ENCODE measurements around the gene CEACAM4.

Gene CEACAM4

DNA sequence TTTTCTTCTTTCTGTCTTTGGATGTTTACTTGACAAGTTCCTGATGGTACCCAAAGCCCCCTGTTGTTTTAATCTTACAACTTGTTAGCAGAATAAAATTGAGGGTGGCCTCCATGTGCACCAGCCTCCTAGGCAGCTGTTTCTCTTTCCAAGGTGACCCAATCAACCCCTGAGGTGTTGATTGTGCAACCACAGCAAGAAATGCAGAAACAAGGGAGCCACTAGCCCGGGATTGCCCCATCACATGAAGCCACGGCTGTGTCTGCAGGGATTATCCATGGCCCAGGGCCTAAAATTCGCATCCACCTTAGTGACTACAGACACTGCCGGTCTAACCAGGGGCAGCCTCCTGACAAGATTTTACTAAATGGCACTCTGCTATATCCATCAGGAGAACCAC, 14.4 kb downstream of the CEACAM4 start:
- in situ Hi-C loops (cut with HindIII; ENCODE audit: low sequenced_read_pairs) = no loop called here
- no peak overlapping the region for H3K4me3 ChIP-seq (ENCODE audit: low read depth, low read length)

GRCh38 chr19:41610789-41611188, 16.1 kb downstream of the CEACAM4 start:
- H3K4me3 ChIP-seq (ENCODE audit: low read depth, low read length) = no peak overlapping the region
- TF ChIP-seq CTCF (IDR thresholded peaks at IDR 0.05; ENCODE audit: low read depth, low read length, missing control alignments) = no peak
- no peak for DNase-seq (ENCODE audit: low read depth)
- in situ Hi-C loops (cut with HindIII; ENCODE audit: low sequenced_read_pairs) = no loop called here

More for the DNA sequence above, 14.4 kb downstream of the CEACAM4 start:
- TF ChIP-seq CTCF (IDR thresholded peaks at IDR 0.05; ENCODE audit: low read depth, low read length, missing control alignments) = no peak
- DNase-seq (ENCODE audit: low read depth) = no peak

- no peak overlapping the region for H3K4me3 ChIP-seq (ENCODE audit: low read depth, low read length)
- no peak for TF ChIP-seq CTCF (IDR thresholded peaks at IDR 0.05; ENCODE audit: low read depth, low read length, missing control alignments)
- DNase-seq (ENCODE audit: low read depth) = no peak
- in situ Hi-C loops (cut with HindIII; ENCODE audit: low sequenced_read_pairs) = no loop called here
These were observed 19.2 kb downstream of the CEACAM4 start for GRCh38 chr19:41607668-41608067.

- no peak overlapping the region for H3K4me3 ChIP-seq (ENCODE audit: low read depth, low read length)
- in situ Hi-C loops (cut with HindIII; ENCODE audit: low sequenced_read_pairs) = no loop called here
- no peak for TF ChIP-seq CTCF (IDR thresholded peaks at IDR 0.05; ENCODE audit: low read depth, low read length, missing control alignments)
- DNase-seq (ENCODE audit: low read depth) = no peak
These were observed 20.5 kb downstream of the CEACAM4 start for GRCh38 chr19:41606215-41606837.

DNA sequence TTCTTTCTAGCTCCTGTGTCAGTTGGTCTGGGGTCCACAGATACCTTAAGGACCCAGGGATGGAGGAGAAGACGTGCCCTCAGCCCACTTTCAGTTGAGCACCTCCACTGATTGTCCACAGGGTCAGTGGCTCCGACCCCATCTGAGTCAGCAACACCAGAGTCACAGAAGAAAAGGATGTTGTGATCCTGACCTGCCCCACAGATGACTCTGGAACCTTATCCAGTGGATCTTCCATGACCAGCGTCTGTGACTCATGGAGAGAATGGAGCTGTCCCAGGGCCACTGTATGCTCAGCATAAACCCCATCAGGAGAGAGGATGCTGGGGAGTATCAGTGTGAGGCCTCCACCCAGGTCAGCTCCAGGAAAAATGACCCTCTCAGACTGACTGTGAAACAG, 22.0 kb downstream of the CEACAM4 start:
- TF ChIP-seq CTCF (IDR thresholded peaks at IDR 0.05; ENCODE audit: low read depth, low read length, missing control alignments) = no peak
- DNase-seq (ENCODE audit: low read depth) = no peak
- H3K4me3 ChIP-seq (ENCODE audit: low read depth, low read length) = no peak overlapping the region
- in situ Hi-C loops (cut with HindIII; ENCODE audit: low sequenced_read_pairs) = no loop called here

GRCh38 chr19:41601771-41602170, 25.1 kb downstream of the CEACAM4 start:
- in situ Hi-C loops (cut with HindIII; ENCODE audit: low sequenced_read_pairs) = no loop called here
- H3K4me3 ChIP-seq (ENCODE audit: low read depth, low read length) = no peak overlapping the region
- no peak for TF ChIP-seq CTCF (IDR thresholded peaks at IDR 0.05; ENCODE audit: low read depth, low read length, missing control alignments)
- no peak for DNase-seq (ENCODE audit: low read depth)
